Parathyroid adenoma (tissue), 2 donors: ENCODE data around the gene RASSF9.

Source experiments
- H2AFZ ChIP-seq: fragments of 300-600 bp; sonication (generic); one replicate; pipeline ENCODE4 v1.7.0; 2017; ENCODE audit warnings: antibody characterized with exemption, mild to moderate bottlenecking
- H3K27ac ChIP-seq: fragments of 300-600 bp; sonication (generic); one replicate; pipeline ENCODE4 v1.7.0; 2017
- H3K27me3 ChIP-seq: fragments of 300-600 bp; sonication (generic); one replicate; pipeline ENCODE4 v1.7.0; 2017; ENCODE audit warnings: low read length; ENCODE audit not compliant: control insufficient read depth, insufficient read depth
- H3K36me3 ChIP-seq: fragments of 300-600 bp; sonication (generic); one replicate; pipeline ENCODE4 v1.7.0; 2017; ENCODE audit warnings: low read length; ENCODE audit not compliant: control insufficient read depth, insufficient read depth
- H3K4me1 ChIP-seq: fragments of 300-600 bp; sonication (generic); one replicate; pipeline ENCODE4 v1.7.0; 2017; ENCODE audit warnings: control low read depth
- H3K4me2 ChIP-seq: fragments of 300-600 bp; sonication (generic); one replicate; pipeline ENCODE4 v1.7.0; 2017; ENCODE audit warnings: low read length
- H3K4me3 ChIP-seq: fragments of 300-600 bp; sonication (generic); one replicate; pipeline ENCODE4 v1.7.0; 2017; ENCODE audit warnings: low read depth, low read length
- H3K79me2 ChIP-seq: fragments of 300-600 bp; sonication (generic); one replicate; pipeline ENCODE4 v1.7.0; 2017; ENCODE audit warnings: control low read depth
- H3K9ac ChIP-seq: fragments of 300-600 bp; sonication (generic); one replicate; pipeline ENCODE4 v1.7.0; 2017; ENCODE audit warnings: mild to moderate bottlenecking
- H3K9me3 ChIP-seq: fragments of 300-600 bp; sonication (generic); one replicate; pipeline ENCODE4 v1.7.0; 2017; ENCODE audit warnings: low read length; ENCODE audit not compliant: control insufficient read depth
- TF ChIP-seq, protein P1 (sequence below): fragments of 300-600 bp; sonication (generic); IDR thresholded peaks from one replicate; pipeline ENCODE4 v1.7.0; 2017; ENCODE audit warnings: antibody characterized with exemption, mild to moderate bottlenecking
- donor health status: primary hyperparathyroidism.

RASSF9 gene

DNA sequence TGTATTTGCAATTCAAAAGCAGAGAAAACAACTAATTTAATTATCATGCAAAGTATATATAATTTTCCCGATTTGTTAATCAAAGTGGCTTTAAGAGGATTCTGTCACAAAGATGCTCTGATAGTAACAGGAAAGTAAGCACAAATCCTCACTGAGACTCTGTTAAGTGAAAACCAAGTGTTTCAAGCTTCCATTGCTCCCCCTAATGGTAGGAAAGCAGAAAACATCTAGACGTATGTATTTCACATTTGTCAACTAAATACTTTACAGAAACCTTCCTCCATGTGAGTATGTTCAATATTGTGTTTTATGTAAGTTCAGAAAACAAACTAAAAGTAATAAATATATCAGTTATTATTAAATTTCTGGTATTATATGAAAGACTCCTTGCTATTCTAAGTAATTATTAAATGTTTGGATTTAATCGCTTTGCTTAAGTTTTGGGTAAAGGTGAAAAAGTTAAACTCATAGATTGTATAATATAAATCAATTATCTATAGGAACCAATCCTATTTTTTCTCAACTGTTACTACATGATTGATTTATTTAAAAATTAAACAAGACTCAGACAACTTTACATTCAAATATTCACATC lies 36.4 kb upstream of the RASSF9 start:
- Histone ChIP-seq H3K4me2 (no peak overlapping the region), H3K4me1 (no peaks in the 10 kb centered on the region), H3K9me3 (no peaks in the 10 kb centered on the region), H2AFZ (no peak overlapping the region), H3K79me2 (no peaks in the 10 kb centered on the region), H3K9ac (no peak overlapping the region), H3K36me3 (no peaks in the 10 kb centered on the region), H3K27me3 (no peaks in the 10 kb centered on the region), H3K4me3 (no peak overlapping the region), H3K27ac (no peak overlapping the region)
- TF ChIP-seq, protein P1, sequence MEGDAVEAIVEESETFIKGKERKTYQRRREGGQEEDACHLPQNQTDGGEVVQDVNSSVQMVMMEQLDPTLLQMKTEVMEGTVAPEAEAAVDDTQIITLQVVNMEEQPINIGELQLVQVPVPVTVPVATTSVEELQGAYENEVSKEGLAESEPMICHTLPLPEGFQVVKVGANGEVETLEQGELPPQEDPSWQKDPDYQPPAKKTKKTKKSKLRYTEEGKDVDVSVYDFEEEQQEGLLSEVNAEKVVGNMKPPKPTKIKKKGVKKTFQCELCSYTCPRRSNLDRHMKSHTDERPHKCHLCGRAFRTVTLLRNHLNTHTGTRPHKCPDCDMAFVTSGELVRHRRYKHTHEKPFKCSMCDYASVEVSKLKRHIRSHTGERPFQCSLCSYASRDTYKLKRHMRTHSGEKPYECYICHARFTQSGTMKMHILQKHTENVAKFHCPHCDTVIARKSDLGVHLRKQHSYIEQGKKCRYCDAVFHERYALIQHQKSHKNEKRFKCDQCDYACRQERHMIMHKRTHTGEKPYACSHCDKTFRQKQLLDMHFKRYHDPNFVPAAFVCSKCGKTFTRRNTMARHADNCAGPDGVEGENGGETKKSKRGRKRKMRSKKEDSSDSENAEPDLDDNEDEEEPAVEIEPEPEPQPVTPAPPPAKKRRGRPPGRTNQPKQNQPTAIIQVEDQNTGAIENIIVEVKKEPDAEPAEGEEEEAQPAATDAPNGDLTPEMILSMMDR: peak; percentile 67

DNA sequence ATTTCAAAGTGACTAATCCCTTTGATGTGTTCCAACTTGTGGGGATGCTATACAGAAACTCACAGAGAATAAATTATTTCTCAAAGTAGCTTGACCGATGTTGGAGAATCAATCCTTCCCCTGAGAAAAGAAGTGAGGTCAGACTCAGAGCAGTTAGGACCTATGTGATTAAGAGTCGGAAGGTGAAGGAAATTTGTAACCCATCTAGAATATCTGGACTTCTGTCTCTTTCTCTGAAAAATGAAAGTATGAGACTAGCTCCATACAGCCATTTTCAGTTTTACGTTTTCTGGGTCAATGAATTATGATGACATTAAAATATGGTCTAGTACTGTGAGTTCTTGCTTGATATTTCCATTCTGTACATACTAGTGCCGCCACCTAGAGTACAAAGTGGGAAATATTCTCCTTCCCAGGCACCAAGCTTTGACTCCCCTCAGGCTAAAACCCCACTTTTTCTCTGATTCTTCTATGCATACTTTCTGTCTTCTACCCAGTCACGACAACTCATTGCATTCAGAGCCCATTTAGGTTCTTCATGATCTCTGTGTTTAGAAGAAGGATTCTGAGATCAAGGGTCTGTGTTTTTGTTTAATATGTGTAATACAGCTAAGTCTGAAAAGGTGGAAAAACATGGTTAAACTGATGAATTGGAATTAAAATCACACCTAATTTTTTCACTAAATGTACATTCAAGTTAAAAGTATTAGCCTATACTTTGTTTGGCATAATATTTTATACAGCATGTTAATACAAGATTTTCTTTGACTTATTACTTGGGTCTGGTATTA lies 31.0 kb upstream of the RASSF9 start:
- Histone ChIP-seq H2AFZ (no peak overlapping the region), H3K27me3 (no peaks in the 10 kb centered on the region), H3K9me3 (no peaks in the 10 kb centered on the region), H3K4me3 (no peak overlapping the region), H3K4me2 (no peak overlapping the region), H3K9ac (no peak overlapping the region), H3K79me2 (no peaks in the 10 kb centered on the region), H3K27ac (no peak overlapping the region), H3K4me1 (no peaks in the 10 kb centered on the region), H3K36me3 (no peaks in the 10 kb centered on the region)
- TF ChIP-seq, protein P1: peak; percentile 85

DNA sequence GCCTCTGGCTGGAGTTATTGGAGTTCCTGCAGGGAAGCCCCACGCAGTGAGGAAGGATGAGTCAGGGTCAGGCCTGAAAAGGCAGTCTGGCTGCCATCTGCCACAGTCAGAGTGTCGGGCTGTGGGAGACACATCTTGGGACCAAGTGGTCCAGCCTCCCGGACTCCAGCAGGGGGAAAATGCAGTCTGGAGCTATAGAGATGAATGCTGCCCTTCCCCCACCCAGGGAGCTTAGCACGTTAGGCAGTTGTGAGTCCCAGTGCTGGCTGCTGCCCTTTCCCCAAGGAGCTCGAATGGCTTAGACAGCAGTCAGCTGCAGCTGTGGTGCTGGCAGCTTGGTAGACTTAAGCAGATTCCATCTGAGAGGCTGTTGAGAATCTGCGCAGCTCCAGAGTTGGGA lies 29.7 kb upstream of the RASSF9 start:
- H3K9me3 ChIP-seq: no peaks in the 10 kb centered on the region
- TF ChIP-seq, protein P1: no peak
- H3K79me2 ChIP-seq: no peaks in the 10 kb centered on the region

DNA sequence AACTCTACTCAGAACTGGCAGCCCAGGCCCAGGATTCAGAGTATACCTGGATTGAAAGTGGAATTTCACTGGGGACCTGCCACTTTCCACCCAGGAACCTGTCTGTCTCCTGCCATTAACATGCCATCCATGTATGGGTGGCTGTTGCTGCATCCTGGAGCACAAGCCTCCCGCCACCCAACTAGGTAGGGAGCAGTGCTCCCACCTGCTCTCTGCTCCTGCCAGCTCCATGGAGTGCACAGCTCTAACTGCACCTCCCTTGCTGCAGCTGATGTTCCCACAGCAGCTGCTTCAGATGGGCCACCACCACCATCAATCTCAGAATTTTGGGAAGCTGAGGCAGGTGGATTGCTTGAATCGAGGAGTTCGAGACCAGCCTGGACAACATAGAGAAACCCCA lies 20.8 kb upstream of the RASSF9 start:
- no peak overlapping the region for H3K4me3 ChIP-seq
- no peak overlapping the region for H3K4me2 ChIP-seq

More for the DNA sequence above, 29.7 kb upstream of the RASSF9 start:
- H3K4me3 ChIP-seq: no peak overlapping the region
- no peak overlapping the region for H2AFZ ChIP-seq
- H3K4me2 ChIP-seq: no peak overlapping the region
- no peak overlapping the region for H3K9ac ChIP-seq
- H3K27ac ChIP-seq: no peak overlapping the region
- no peaks in the 10 kb centered on the region for H3K36me3 ChIP-seq
- no peaks in the 10 kb centered on the region for H3K27me3 ChIP-seq
- no peaks in the 10 kb centered on the region for H3K4me1 ChIP-seq

More for the DNA sequence above, 20.8 kb upstream of the RASSF9 start:
- Histone ChIP-seq H3K79me2 (no peaks in the 10 kb centered on the region), H3K27ac (no peak overlapping the region), H3K9me3 (no peaks in the 10 kb centered on the region), H3K4me1 (no peaks in the 10 kb centered on the region), H3K27me3 (no peaks in the 10 kb centered on the region), H2AFZ (no peak overlapping the region), H3K9ac (no peak overlapping the region), H3K36me3 (no peaks in the 10 kb centered on the region)
- TF ChIP-seq, protein P1: no peak
